GM12872 (cell line): Measurements from ENCODE around the gene PRICKLE1.

Experiments used
- CTCF ChIP-seq: IDR thresholded peaks from 3 replicates; pipeline ENCODE4 v1.5.1; 2011; ENCODE audit warnings: low read depth, mild to moderate bottlenecking, low read length, moderate library complexity; ENCODE audit not compliant: insufficient read depth

Gene PRICKLE1

GRCh38 chr12:42608196-42608825 is 18.8 kb upstream of the PRICKLE1 start:
- TF ChIP-seq CTCF: no peak

- no peak for TF ChIP-seq CTCF
Measured at GRCh38 chr12:42607584-42608058, 18.1 kb upstream of the PRICKLE1 start.

- TF ChIP-seq CTCF: no peak
Measured at GRCh38 chr12:42606471-42606870, 16.9 kb upstream of the PRICKLE1 start.

- no peak for TF ChIP-seq CTCF
Measured at GRCh38 chr12:42605685-42606084, 16.1 kb upstream of the PRICKLE1 start.

- TF ChIP-seq CTCF: no peak
Measured at GRCh38 chr12:42603246-42603990, 13.9 kb upstream of the PRICKLE1 start.

GRCh38 chr12:42593874-42594273 is 4.3 kb upstream of the PRICKLE1 start:
- no peak for TF ChIP-seq CTCF

GRCh38 chr12:42590330-42590934 is 886 bp upstream of the PRICKLE1 start:
- TF ChIP-seq CTCF: no peak
